Measurements from ENCODE around the gene MILR1.
A peak's percentile ranks its signal among the peaks of the same experiment; 100 is the strongest.

Gene MILR1

DNA sequence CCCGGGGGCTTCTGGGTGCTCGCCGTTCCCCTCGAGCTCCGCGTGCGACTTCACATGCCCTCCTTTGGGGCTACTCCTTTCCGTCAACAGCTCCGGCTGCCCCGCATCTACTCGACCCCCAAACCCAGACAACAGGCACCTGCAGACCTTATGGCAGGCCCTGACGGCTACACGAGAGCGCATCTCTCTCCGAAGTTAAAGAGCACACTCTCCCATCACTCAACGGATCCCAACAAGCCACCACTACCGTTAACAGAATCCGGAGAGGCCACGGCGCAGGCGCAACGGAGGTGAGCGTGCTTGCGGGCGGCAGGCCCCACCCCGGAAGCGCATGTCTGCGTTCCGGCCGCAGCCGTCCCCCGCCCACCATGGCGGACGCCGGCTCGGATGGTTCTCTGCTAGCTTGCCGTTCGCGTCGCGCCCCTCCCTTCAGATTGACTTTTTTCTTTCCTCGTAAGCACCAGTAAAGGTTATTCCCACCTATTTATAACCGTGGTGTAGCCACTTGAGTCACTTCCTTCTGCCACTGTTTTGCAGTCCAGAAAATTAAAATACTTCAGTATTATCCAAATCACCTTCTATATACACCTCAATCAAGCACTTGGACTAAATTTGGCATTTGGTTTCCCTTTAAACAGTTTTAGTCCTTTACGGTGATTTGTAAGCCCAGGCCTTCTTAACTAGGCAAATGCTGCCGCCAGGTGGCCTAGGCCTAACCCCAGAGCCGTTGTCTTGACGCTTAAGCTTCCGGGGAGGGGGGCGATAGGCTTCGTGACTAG, 48.1 kb downstream of the MILR1 start, which contains the start of gene POLG2 (continued):
- TF ChIP-seq, protein P1, sequence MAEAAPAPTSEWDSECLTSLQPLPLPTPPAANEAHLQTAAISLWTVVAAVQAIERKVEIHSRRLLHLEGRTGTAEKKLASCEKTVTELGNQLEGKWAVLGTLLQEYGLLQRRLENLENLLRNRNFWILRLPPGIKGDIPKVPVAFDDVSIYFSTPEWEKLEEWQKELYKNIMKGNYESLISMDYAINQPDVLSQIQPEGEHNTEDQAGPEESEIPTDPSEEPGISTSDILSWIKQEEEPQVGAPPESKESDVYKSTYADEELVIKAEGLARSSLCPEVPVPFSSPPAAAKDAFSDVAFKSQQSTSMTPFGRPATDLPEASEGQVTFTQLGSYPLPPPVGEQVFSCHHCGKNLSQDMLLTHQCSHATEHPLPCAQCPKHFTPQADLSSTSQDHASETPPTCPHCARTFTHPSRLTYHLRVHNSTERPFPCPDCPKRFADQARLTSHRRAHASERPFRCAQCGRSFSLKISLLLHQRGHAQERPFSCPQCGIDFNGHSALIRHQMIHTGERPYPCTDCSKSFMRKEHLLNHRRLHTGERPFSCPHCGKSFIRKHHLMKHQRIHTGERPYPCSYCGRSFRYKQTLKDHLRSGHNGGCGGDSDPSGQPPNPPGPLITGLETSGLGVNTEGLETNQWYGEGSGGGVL (tag by site-specific recombination; IDR thresholded peaks at IDR 0.05) = no peak
- TF ChIP-seq ZNF155 (tag by site-specific recombination; IDR thresholded peaks at IDR 0.05) (no peak), ZNF23 (tag by site-specific recombination; IDR thresholded peaks at IDR 0.05; ENCODE audit: borderline replicate concordance) (no peak), SETDB1 (IDR thresholded peaks at IDR 0.05; ENCODE audit: insufficient read length, low read length) (no peak), ZNF394 (tag by site-specific recombination; IDR thresholded peaks at IDR 0.05; ENCODE audit: borderline replicate concordance) (peak; percentile 48), ZNF10 (tag by site-specific recombination; IDR thresholded peaks at IDR 0.05) (no peak; the same call in 1 of the 2 replicates), ZNF16 (tag by site-specific recombination; IDR thresholded peaks at IDR 0.05; ENCODE audit: low read depth) (no peak)

DNA sequence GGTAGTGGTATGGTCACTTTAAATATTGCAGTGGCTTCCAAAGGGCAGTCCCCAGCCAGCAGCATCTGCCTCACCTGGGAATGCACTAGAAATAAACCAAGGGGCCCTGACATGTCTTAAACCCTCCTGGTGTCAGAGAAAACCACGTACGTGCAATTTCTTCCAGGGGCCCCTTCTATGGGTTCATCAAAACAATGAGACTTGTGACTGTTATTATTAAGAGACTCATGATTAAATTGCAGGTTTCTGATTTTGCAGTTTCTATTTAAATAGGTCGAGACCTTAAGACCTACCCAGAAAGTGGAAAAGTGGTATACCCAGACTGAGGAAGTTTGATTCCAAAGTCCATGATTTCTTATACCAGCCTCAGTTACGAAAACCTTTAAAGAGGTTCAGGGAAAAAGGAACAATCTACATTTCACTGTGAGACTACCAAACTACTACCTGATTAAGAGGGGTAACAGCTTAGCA, 48.7 kb downstream of the MILR1 start:
- Histone ChIP-seq H3K27ac (ENCODE audit: extremely low read depth, low read depth, low read length) (peak overlapping the region; percentile 73), H3K4me1 (ENCODE audit: control insufficient read depth, insufficient read depth, low read length) (no peaks in the 10 kb centered on the region), H3K9me3 (ENCODE audit: control insufficient read depth, insufficient read depth, low read depth, low read length) (no peaks in the 10 kb centered on the region), H3K4me3 (ENCODE audit: low read depth, low read length) (peak overlapping the region; percentile 75), H3K36me3 (ENCODE audit: control insufficient read depth in 2 of 2, insufficient read depth in 1 of 2, low read length in 2 of 2) (peaks cover 23 to 63% of the 10 kb centered on the region in 2 experiments)
- ChIA-PET POLR2A (interaction anchor here (1.3 to 5.2 kb wide), 4 partner anchors 9 to 77 kb away, joined by 3 to 146 read pairs (median 10); partner anchors contain the start of genes CEP95 and DDX5), CTCF (interaction anchor here (0.6 to 1.5 kb wide), 2 partner anchors 76 to 191 kb away, joined by 3 to 6 read pairs; no protein-coding TSS in a partner anchor)
- TF ChIP-seq ZFP37 (tag by site-specific recombination; IDR thresholded peaks at IDR 0.05) (0 out of 2 replicates have a peak, but pooled peaks have one; percentile 41), PRDM1 (tag by site-specific recombination; IDR thresholded peaks at IDR 0.05) (no peak), ZFP69B (tag by site-specific recombination; IDR thresholded peaks at IDR 0.05) (0 out of 2 replicates have a peak, but pooled peaks have one; percentile 16)
- TF ChIP-seq, protein P2, sequence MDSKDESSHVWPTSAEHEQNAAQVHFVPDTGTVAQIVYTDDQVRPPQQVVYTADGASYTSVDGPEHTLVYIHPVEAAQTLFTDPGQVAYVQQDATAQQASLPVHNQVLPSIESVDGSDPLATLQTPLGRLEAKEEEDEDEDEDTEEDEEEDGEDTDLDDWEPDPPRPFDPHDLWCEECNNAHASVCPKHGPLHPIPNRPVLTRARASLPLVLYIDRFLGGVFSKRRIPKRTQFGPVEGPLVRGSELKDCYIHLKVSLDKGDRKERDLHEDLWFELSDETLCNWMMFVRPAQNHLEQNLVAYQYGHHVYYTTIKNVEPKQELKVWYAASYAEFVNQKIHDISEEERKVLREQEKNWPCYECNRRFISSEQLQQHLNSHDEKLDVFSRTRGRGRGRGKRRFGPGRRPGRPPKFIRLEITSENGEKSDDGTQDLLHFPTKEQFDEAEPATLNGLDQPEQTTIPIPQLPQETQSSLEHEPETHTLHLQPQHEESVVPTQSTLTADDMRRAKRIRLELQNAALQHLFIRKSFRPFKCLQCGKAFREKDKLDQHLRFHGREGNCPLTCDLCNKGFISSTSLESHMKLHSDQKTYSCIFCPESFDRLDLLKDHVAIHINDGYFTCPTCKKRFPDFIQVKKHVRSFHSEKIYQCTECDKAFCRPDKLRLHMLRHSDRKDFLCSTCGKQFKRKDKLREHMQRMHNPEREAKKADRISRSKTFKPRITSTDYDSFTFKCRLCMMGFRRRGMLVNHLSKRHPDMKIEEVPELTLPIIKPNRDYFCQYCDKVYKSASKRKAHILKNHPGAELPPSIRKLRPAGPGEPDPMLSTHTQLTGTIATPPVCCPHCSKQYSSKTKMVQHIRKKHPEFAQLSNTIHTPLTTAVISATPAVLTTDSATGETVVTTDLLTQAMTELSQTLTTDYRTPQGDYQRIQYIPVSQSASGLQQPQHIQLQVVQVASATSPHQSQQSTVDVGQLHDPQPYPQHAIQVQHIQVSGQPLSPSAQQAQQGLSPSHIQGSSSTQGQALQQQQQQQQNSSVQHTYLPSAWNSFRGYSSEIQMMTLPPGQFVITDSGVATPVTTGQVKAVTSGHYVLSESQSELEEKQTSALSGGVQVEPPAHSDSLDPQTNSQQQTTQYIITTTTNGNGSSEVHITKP (tag by site-specific recombination; IDR thresholded peaks at IDR 0.05) = peak; percentile 53

DNA sequence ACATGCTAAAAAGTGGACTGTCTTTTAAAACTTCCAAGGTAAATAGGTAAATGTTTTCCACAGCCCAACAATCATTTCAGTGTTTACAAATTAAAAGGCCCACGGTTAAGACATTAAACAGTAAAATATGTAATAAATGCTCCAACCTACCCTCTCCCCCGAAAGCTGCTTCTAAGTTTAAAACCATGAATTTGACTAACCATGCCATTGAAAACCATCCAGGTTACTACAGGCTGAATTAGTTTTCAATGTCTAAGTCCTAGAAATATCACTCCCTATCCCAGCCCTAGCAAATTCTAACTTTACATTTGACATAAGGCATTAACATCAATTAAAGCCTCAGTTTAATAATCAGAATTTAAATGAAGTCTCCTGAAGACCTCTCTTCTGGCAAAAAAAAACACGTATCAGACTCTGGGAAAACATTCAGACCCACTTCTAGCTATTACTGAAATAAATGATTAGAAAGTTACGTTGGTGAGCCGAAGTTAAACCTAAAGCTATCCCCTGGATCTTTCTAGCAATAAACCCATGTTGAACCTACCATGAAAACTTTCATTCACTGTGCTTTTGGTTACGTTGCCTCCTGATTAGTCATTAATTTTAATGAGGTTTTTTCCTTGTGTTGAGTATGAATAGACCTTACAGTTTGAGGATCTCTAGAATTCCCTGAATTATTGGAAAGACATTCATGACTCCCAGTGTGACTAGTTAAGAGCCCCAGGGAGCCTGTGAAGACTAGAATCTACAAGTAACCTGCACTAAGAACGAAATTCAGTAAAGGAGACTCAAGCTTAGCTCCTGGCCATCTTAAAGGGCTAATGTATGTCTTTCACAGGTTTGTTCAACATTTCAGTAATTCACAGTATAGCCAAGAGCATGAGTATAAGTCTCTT, 49.6 kb downstream of the MILR1 start:
- ChIA-PET POLR2A (interaction anchor here (0.6 to 5.2 kb wide), 4 partner anchors 8 to 165 kb away, joined by 6 to 146 read pairs (median 16); partner anchors contain the start of genes CEP95 and DDX5), CTCF (interaction anchor here (0.5 to 1.0 kb wide), 7 partner anchors 16 to 441 kb away, joined by 3 to 5 read pairs (median 3); no protein-coding TSS in a partner anchor)
- Histone ChIP-seq H3K36me3 (ENCODE audit: control insufficient read depth in 2 of 2, insufficient read depth in 1 of 2, low read length in 2 of 2) (peaks cover 21 to 66% of the 10 kb centered on the region in 2 experiments), H3K27ac (ENCODE audit: extremely low read depth, low read depth, low read length) (no peak overlapping the region), H3K4me3 (ENCODE audit: low read depth, low read length) (no peak overlapping the region), H3K4me1 (ENCODE audit: control insufficient read depth, insufficient read depth, low read length) (no peaks in the 10 kb centered on the region), H3K9me3 (ENCODE audit: control insufficient read depth, insufficient read depth, low read depth, low read length) (no peaks in the 10 kb centered on the region)
- TF ChIP-seq ZNF23 (tag by site-specific recombination; IDR thresholded peaks at IDR 0.05; ENCODE audit: borderline replicate concordance) (no peak), ZNF792 (tag by site-specific recombination; IDR thresholded peaks at IDR 0.05) (no peak), MYNN (tag by site-specific recombination; IDR thresholded peaks at IDR 0.05; ENCODE audit: borderline replicate concordance) (peak; percentile 65; the same call in 1 of the 2 replicates), IKZF3 (tag by site-specific recombination; IDR thresholded peaks at IDR 0.05) (0 out of 2 replicates have a peak, but pooled peaks have one; percentile 7), REPIN1 (tag by site-specific recombination; IDR thresholded peaks at IDR 0.05; ENCODE audit: low read depth) (no peak)
- TF ChIP-seq, protein P3, sequence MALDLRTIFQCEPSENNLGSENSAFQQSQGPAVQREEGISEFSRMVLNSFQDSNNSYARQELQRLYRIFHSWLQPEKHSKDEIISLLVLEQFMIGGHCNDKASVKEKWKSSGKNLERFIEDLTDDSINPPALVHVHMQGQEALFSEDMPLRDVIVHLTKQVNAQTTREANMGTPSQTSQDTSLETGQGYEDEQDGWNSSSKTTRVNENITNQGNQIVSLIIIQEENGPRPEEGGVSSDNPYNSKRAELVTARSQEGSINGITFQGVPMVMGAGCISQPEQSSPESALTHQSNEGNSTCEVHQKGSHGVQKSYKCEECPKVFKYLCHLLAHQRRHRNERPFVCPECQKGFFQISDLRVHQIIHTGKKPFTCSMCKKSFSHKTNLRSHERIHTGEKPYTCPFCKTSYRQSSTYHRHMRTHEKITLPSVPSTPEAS (tag by site-specific recombination; IDR thresholded peaks at IDR 0.05) = no peak
- TF ChIP-seq, protein P4, sequence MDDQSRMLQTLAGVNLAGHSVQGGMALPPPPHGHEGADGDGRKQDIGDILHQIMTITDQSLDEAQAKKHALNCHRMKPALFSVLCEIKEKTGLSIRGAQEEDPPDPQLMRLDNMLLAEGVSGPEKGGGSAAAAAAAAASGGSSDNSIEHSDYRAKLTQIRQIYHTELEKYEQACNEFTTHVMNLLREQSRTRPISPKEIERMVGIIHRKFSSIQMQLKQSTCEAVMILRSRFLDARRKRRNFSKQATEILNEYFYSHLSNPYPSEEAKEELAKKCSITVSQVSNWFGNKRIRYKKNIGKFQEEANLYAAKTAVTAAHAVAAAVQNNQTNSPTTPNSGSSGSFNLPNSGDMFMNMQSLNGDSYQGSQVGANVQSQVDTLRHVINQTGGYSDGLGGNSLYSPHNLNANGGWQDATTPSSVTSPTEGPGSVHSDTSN (CRISPR knock-in tag; IDR thresholded peaks at IDR 0.05) = no peak
